ENCODE measurements around the gene GFER. TPM values are rescaled to one million over a fixed set of nuclear protein-coding genes. Genes with fewer than 3 reads are reported as not detected.

Gene GFER
- total RNA-seq (2022; extraction: Qiagen RNA extraction; ENCODE audit: low read depth), result 21.9 to 49.2 TPM (median 39.8 TPM) in 5 replicates

GRCh38 chr16:1983544-1984346 lies at the start of gene GFER:
Gene GFER, plus strand, starts transcription at chr16:1984193. Its CDS starts 26 bp downstream, at chr16:1984219.

GRCh38 chr16:1942810-1943726 lies 40.9 kb upstream of the GFER start, which contains the start of gene MSRB1:
Gene MSRB1, minus strand, starts transcription at chr16:1943199. Its CDS starts 43 bp downstream, at chr16:1943156.

GRCh38 chr16:1959269-1960039 lies 24.5 kb upstream of the GFER start, which contains the start of gene NDUFB10:
Gene NDUFB10, plus strand, starts transcription at chr16:1959538. Its CDS starts 87 bp downstream, at chr16:1959625.

DNA sequence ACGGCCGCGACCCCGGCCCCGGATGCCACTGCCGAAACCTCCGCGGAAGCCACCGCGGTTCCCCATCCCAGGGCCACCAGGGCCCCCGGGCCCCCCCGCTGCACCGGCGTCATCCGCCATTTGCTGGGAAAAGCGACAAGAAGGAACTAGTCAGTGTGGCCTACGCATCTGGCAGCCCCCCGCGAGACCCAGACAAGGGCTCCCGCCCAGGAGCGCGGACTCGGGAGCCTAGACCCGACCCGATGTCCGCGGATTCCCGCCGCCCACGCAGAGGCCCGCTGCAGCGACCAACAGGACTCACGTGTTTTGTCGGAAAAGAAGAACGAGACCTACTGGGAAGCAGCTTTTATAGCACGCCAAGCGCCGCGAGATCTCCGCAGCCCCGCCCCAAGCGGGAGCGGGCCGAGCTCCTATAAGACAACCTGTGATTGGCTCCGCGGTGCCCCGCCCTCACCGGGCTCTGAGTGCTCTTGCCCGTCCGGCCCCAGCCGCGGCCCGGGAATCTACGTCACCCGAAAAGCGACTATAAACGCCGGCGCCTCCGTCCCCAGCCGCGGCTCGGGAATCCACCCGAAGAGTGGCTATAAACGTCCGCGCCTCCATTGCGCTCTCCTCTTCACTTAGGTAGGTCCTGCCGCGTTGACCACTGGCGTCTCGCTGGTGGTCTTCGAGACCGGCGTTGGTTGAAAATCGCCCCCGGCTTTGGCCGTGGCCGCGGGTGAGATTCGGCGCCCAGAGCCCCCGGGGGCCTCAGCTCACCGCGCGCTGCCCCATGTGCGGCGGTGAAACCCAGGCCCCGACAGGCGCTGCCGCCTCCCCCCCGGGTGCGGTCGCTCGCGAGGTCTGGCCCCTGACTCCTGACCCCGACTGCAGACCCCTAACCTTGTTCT lies 19.2 kb upstream of the GFER start, which contains the start of gene RPS2:
Gene RPS2, minus strand, starts transcription at position 321 of the 890 bp plus-strand sequence. Its CDS starts 201 bp downstream, at position 120.

DNA sequence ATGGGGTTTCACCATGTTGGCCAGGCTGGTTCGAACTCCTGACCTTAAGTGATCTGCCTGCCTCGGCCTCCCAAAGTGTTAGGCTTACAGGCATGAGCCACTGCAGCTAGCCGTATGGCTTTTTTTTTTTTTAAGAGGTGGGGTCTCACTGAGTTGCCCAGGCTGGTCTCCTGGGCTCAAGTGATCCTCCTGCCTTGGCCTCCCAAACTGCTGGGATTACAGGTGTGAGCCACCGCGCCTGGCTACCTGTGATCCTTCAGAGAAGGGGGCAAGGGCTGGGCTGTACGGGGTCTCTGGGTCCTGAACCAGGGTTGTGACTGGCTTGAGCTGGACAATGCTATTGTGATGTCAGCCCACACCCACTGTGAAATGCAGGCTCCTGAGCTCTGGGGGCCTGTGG lies 17.5 kb upstream of the GFER start, which contains the start of gene RNF151:
Gene RNF151, plus strand, starts transcription at position 397 of the 400 bp plus-strand sequence. CDS start 26 bp downstream, outside the sequence.

GRCh38 chr16:1971796-1972489 lies 12.1 kb upstream of the GFER start, which contains the start of gene TBL3:
Gene TBL3, plus strand, starts transcription at chr16:1972053. Its CDS starts 112 bp downstream, at chr16:1972165.

GRCh38 chr16:1981398-1981836 lies 2.6 kb upstream of the GFER start, which contains the start of gene NOXO1:
Gene NOXO1, minus strand, starts transcription at chr16:1981469. Its CDS starts 290 bp downstream, at chr16:1981179.

DNA sequence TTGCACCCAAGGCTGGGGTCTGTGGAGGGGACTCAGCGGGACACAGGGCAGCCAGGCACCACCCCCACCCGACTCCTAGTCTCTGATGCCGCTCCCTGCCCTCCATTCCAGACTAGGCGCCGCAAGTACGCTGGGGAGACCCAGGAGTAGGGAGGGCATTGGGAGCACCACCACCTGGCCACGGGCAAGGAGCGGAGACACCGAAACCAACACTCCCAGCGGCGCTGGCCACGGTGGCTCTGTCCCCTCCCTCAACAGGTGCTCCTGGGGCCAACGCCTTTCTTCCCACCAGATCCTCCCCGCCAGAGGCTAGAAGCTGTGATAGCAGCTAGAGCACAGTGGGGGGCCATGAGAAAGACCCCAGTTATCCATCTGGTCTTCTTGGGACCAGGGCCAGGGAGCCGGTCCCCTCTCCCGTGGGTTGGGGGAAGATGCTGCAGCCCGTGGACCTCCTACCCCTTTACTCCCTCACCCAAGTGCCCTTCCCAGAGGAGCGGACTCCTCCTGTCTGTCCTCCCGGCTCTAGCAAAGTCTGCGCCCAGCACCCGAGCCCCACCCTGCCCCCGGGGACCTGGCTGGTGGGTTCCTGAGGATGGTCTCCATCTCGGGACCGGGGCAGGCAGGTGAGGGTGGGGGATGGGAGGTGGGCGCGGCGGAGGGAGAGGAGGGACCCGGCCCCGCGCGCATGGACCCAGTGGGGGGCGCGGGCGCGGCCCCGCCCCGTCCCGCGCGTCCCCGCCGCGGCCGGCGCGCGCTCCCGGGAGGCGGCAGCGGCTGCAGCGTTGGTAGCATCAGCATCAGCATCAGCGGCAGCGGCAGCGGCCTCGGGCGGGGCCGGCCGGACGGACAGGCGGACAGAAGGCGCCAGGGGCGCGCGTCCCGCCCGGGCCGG lies 5.5 kb downstream of the GFER start, which contains the start of gene SYNGR3:
Gene SYNGR3, plus strand, starts transcription at position 762 of the 892 bp plus-strand sequence. CDS start 133 bp downstream, outside the sequence.

GRCh38 chr16:2009791-2010510 lies 26.0 kb downstream of the GFER start, which contains the start of gene ZNF598:
Gene ZNF598, minus strand, starts transcription at chr16:2009821.

GRCh38 chr16:2019518-2019920 lies 35.5 kb downstream of the GFER start, which contains the start of gene NPW:
Gene NPW, plus strand, starts transcription at chr16:2019785.

GRCh38 chr16:2026461-2027023 lies 42.5 kb downstream of the GFER start, which contains the start of gene NHERF2:
Gene NHERF2, plus strand, starts transcription at chr16:2026902. Its CDS starts 104 bp downstream, at chr16:2027006.

Other genes starting within 250 kb of the GFER start
- gene NME3, start 212.7 kb upstream of the GFER start, total RNA-seq (2022; extraction: Qiagen RNA extraction; ENCODE audit: low read depth), result 36.1 to 62.1 TPM (median 56.3 TPM) in 5 replicates
- 6.5 to 12.4 TPM (median 10.3 TPM) in 5 replicates for gene EME2, start 211.4 kb upstream of the GFER start, total RNA-seq (2022; extraction: Qiagen RNA extraction; ENCODE audit: low read depth)
- gene MRPS34, start 211.1 kb upstream of the GFER start, total RNA-seq (2022; extraction: Qiagen RNA extraction; ENCODE audit: low read depth), result 165 to 272 TPM (median 249 TPM) in 5 replicates
- gene SPSB3, start 201.6 kb upstream of the GFER start, total RNA-seq (2022; extraction: Qiagen RNA extraction; ENCODE audit: low read depth), result 14.6 to 24.6 TPM (median 23.2 TPM) in 5 replicates
- gene NUBP2, start 201.2 kb upstream of the GFER start, total RNA-seq (2022; extraction: Qiagen RNA extraction; ENCODE audit: low read depth), result 59.4 to 85.3 TPM (median 79.7 TPM) in 5 replicates
- gene IGFALS, start 190.5 kb upstream of the GFER start, total RNA-seq (2022; extraction: Qiagen RNA extraction; ENCODE audit: low read depth), result 0.06 TPM in 1 of 5 replicates, not detected in the others
- gene HAGH, start 157.4 kb upstream of the GFER start, total RNA-seq (2022; extraction: Qiagen RNA extraction; ENCODE audit: low read depth), result 61.5 to 70.0 TPM (median 66.3 TPM) in 5 replicates
- 46.1 to 51.7 TPM (median 46.8 TPM) in 5 replicates for gene FAHD1, start 157.0 kb upstream of the GFER start, total RNA-seq (2022; extraction: Qiagen RNA extraction; ENCODE audit: low read depth)
- gene MEIOB, start 112.0 kb upstream of the GFER start, total RNA-seq (2022; extraction: Qiagen RNA extraction; ENCODE audit: low read depth), result 1.2 to 2.1 TPM (median 1.5 TPM) in 5 replicates
- 1.4 to 2.7 TPM (median 2.2 TPM) in 5 replicates for gene HS3ST6, start 65.8 kb upstream of the GFER start, total RNA-seq (2022; extraction: Qiagen RNA extraction; ENCODE audit: low read depth)
- gene MSRB1, start 41.0 kb upstream of the GFER start, total RNA-seq (2022; extraction: Qiagen RNA extraction; ENCODE audit: low read depth), result 33.4 to 43.1 TPM (median 40.4 TPM) in 5 replicates
- gene RPL3L, start 29.5 kb upstream of the GFER start, total RNA-seq (2022; extraction: Qiagen RNA extraction; ENCODE audit: low read depth), result 0.13 to 0.21 TPM in 2 of 5 replicates, not detected in the others
- 238 to 320 TPM (median 255 TPM) in 5 replicates for gene NDUFB10, start 24.7 kb upstream of the GFER start, total RNA-seq (2022; extraction: Qiagen RNA extraction; ENCODE audit: low read depth)
- gene RPS2, start 19.4 kb upstream of the GFER start, total RNA-seq (2022; extraction: Qiagen RNA extraction; ENCODE audit: low read depth), result 4,023 to 5,272 TPM (median 5,225 TPM) in 5 replicates
- not detected in 5 replicates for gene RNF151, start 17.3 kb upstream of the GFER start, total RNA-seq (2022; extraction: Qiagen RNA extraction; ENCODE audit: low read depth)
- 28.5 to 41.0 TPM (median 37.8 TPM) in 5 replicates for gene TBL3, start 12.1 kb upstream of the GFER start, total RNA-seq (2022; extraction: Qiagen RNA extraction; ENCODE audit: low read depth)
- 0.25 to 0.58 TPM (median 0.37 TPM) in 3 of 5 replicates, not detected in the others for gene NOXO1, start 2.7 kb upstream of the GFER start, total RNA-seq (2022; extraction: Qiagen RNA extraction; ENCODE audit: low read depth)
- gene SYNGR3, start 5.8 kb downstream of the GFER start, total RNA-seq (2022; extraction: Qiagen RNA extraction; ENCODE audit: low read depth), result 5.5 to 8.3 TPM (median 8.1 TPM) in 5 replicates
- gene ZNF598, start 25.6 kb downstream of the GFER start, total RNA-seq (2022; extraction: Qiagen RNA extraction; ENCODE audit: low read depth), result 43.7 to 60.1 TPM (median 56.5 TPM) in 5 replicates
- gene NPW, start 35.6 kb downstream of the GFER start, total RNA-seq (2022; extraction: Qiagen RNA extraction; ENCODE audit: low read depth), result 0.44 to 1.7 TPM (median 0.85 TPM) in 5 replicates
- gene NHERF2, start 42.7 kb downstream of the GFER start, total RNA-seq (2022; extraction: Qiagen RNA extraction; ENCODE audit: low read depth), result 48.2 to 73.8 TPM (median 68.4 TPM) in 5 replicates
- gene NTHL1, start 63.6 kb downstream of the GFER start, total RNA-seq (2022; extraction: Qiagen RNA extraction; ENCODE audit: low read depth), result 37.9 to 51.7 TPM (median 44.3 TPM) in 5 replicates
- 30.8 to 44.5 TPM (median 43.0 TPM) in 5 replicates for gene TSC2, start 63.8 kb downstream of the GFER start, total RNA-seq (2022; extraction: Qiagen RNA extraction; ENCODE audit: low read depth)
- gene PKD1, start 151.7 kb downstream of the GFER start, total RNA-seq (2022; extraction: Qiagen RNA extraction; ENCODE audit: low read depth), result 36.9 to 55.8 TPM (median 48.0 TPM) in 5 replicates
- 2.4 to 4.9 TPM (median 2.9 TPM) in 5 replicates for gene RAB26, start 164.4 kb downstream of the GFER start, total RNA-seq (2022; extraction: Qiagen RNA extraction; ENCODE audit: low read depth)
- gene TRAF7, start 171.6 kb downstream of the GFER start, total RNA-seq (2022; extraction: Qiagen RNA extraction; ENCODE audit: low read depth), result 37.1 to 58.7 TPM (median 50.7 TPM) in 5 replicates
- 0.35 to 0.55 TPM (median 0.45 TPM) in 5 replicates for gene CASKIN1, start 212.4 kb downstream of the GFER start, total RNA-seq (2022; extraction: Qiagen RNA extraction; ENCODE audit: low read depth)
- 38.1 to 52.1 TPM (median 49.1 TPM) in 5 replicates for gene MLST8, start 221.3 kb downstream of the GFER start, total RNA-seq (2022; extraction: Qiagen RNA extraction; ENCODE audit: low read depth)
- gene BRICD5, start 226.7 kb downstream of the GFER start, total RNA-seq (2022; extraction: Qiagen RNA extraction; ENCODE audit: low read depth), result 3.6 to 6.2 TPM (median 5.0 TPM) in 5 replicates
- gene PGP, start 230.6 kb downstream of the GFER start, total RNA-seq (2022; extraction: Qiagen RNA extraction; ENCODE audit: low read depth), result 18.4 to 32.7 TPM (median 32.3 TPM) in 5 replicates
- gene E4F1, start 239.4 kb downstream of the GFER start, total RNA-seq (2022; extraction: Qiagen RNA extraction; ENCODE audit: low read depth), result 15.7 to 26.0 TPM (median 24.9 TPM) in 5 replicates

All from A549 treated with GW870086 at 1 μM for 4 hours (cell line).